HG03521 (cell line): ENCODE data around the gene PET100.

Experiments used
- ATAC-seq: cut with Tn5 transposase; IDR thresholded peaks from one replicate; pipeline ENCODE4 v1.9.1; 2021; ENCODE audit warnings: mild to moderate bottlenecking, moderate library complexity; ENCODE audit not compliant: unreplicated experiment

The PET100 gene

DNA sequence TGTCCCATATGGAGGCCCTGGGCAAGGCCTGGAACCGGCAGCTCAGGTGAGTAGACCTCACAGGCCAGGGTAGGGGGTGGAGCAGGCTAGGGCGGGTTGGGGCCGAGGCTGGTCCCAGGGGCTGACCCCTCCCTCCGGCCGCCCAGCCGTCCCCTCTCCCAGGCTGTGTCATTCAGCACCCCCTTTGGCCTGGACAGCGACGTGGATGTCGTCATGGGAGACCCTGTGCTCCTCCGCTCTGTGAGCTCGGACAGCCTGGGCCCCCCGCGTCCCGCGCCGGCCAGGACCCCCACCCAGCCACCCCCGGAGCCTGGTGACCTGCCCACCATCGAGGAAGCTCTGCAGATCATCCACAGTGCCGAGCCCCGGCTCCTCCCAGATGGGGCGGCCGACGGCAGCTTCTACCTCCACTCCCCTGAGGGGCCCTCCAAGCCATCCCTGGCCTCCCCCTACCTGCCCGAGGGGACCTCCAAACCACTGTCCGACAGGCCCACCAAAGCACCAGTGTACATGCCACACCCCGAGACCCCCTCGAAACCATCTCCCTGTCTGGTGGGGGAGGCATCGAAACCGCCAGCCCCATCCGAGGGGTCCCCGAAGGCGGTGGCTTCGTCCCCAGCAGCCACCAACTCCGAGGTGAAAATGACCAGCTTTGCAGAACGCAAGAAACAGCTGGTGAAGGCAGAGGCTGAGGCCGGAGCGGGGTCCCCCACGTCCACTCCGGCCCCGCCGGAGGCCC lies 17.9 kb upstream of the PET100 start:
- ATAC-seq, result no peak

- no peak for ATAC-seq
Observed at GRCh38 chr19:7612282-7613274, 17.0 kb upstream of the PET100 start.

- no peak for ATAC-seq
Observed at GRCh38 chr19:7614859-7615741, 14.5 kb upstream of the PET100 start.

DNA sequence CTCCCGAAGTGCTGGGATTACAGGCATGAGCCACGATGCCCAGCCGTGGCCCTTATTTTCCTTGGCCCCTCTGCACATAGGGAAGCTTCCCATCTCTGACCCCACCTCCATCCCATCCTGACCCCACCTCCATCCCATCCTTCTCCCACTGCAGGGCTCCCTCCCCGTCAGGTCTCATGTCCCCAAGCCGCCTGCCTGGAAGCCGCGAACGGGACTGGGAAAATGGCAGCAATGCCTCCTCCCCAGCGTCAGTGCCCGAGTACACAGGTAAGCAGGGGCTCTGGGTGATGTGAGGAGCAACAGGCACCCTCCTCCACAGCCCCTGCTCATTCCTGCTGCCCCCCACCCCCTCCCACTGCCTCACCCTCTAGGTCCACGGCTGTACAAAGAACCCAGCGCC lies 12.4 kb upstream of the PET100 start:
- no peak for ATAC-seq

DNA sequence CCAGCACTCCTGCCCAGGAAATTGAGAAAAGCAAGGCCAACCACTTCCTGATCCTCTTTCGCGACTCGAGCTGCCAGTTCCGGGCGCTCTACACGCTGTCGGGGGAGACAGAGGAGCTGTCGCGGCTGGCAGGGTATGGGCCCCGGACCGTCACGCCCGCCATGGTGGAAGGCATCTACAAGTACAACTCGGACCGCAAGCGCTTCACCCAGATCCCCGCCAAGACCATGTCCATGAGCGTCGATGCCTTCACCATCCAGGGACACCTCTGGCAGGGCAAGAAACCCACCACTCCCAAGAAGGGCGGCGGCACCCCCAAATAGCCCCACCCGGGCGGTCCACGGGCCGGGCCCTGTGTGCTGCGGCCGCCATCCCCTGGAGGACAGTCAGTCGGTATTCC lies 11.9 kb upstream of the PET100 start:
- no peak for ATAC-seq

DNA sequence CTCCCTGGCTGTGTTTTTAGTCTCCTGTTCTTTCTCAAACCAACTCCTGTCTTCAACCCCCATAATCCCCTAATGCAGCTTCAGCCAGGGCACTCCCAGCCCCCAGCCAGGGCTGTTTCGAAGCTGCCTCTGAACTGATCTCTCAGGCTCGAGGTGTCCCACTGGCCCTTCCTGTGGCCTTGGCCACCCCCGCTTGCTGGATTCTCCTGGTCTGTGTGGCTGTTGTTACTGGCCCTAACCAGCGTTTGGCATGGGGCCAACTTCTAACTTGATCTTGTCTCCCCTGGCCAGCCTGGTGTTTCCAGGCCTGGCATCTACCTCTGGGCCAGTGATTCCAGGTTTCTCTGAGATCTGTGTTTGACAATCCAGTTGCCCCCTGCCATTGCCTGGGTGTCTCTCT lies 11.2 kb upstream of the PET100 start:
- no peak for ATAC-seq

- ATAC-seq, result no peak
Observed at GRCh38 chr19:7618771-7619510, 10.7 kb upstream of the PET100 start.

DNA sequence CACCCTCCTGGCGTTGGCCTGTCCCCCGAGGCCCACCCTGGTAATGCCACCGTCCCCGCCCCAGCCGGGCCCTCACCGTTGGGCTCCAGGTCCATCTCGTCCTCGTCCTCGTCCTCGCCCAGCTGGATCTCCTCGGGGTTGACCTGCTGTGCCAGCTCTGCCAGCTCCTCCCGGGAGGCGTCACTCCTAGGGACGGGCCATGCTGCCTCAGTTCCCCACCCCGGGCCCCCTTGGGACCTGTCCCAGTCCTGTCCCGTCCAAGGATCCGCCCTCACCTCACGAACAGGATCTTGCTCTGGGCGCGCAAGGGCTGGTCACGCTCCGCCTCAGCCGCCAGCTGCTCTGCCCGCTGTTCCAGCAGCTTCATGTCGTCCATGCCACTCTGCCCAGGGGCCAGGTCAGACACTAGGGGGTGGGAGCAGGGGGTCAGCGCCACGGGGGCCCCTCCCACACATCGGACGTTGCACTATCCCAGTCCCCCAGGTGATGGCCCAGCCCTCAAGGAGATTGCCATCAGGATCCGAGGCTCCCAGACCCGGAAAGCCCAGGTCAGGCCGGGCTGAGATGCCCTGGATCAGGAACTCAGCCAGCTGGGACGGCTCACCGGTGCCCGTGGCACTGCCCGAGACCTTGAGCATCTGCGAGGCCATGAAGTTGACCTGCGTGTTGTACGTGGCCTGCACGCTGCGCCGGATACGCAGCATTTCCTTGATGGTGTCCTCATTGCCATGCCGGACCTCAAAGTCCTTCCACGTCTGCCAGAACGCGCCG lies 9.7 kb upstream of the PET100 start:
- ATAC-seq, result no peak

- no peak for ATAC-seq
Observed at GRCh38 chr19:7620442-7621412, 8.9 kb upstream of the PET100 start.

DNA sequence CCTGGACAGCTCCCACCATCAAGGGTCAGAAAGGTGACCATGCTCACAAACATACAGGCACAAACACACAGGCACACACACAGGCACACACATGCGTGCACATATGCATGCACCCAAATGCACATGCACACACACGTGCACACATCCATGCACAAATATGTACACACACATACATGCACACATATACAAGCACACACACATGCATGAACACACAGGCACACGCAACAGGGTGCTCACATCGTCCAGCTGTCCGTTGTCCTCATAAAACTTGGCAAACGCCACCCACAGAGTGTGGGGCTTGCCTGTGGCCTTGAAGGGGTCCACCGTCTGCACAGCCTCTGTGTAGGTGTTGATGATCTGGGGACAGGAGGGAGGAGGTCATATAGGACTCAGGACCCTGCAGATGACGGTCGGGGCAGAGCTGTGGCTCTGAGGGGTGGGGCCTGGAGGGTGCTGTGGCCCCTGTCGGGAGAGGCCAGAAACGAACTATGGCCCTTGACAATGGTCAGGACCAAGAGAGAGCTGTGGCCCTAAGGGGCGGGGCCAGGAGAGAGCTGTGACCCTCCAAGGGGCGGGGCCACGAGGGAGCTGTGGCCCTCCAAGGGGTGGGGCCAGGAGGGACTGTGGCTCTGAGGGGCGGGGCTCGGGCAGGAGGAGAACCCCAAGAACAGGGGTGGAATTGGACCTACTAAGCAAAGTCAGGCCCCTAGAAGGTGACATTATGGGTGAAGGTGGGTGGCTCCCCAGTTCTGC lies 6.5 kb upstream of the PET100 start:
- ATAC-seq, result no peak

GRCh38 chr19:7623725-7624603 lies 5.6 kb upstream of the PET100 start:
- ATAC-seq, result no peak

- ATAC-seq, result no peak
Observed at GRCh38 chr19:7624810-7625209, 4.8 kb upstream of the PET100 start.

- no peak for ATAC-seq
Observed at GRCh38 chr19:7625763-7626372, 3.7 kb upstream of the PET100 start.

GRCh38 chr19:7627166-7627565 lies 2.4 kb upstream of the PET100 start:
- ATAC-seq, result no peak

DNA sequence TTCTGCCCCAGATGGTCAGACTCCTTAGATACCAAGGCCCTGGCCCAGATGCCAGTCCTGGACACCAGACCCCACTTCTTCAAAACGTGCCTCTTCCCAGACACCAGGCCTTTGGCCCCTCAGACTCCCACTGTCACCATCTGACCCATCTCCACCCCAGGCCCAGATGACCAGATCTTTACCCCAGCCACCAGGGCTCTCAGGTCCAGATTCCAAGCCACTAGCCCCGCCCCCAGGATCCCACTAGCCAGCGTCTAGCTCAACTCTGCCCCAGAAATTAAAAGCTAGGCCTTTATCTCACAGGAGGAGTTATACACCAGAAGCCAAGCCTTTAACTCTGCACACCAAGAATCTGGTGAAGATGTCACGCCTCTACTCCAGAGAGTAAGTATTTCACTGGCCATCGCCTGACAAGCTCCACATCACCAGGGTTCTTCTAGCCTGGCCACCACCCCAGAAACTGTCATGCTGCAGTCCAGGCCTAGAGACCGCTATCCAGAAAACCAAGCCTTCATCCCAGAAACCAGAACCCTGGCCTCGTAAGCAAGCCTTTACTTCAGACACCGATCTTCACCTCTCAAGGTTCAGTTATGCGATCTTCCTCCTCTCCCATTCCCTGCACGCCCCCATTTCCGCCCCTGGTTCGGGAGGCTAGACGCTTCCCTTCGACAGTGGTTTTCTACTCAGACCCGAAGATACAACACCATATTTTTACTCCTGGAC lies 843 bp upstream of the PET100 start:
- ATAC-seq, result no peak

DNA sequence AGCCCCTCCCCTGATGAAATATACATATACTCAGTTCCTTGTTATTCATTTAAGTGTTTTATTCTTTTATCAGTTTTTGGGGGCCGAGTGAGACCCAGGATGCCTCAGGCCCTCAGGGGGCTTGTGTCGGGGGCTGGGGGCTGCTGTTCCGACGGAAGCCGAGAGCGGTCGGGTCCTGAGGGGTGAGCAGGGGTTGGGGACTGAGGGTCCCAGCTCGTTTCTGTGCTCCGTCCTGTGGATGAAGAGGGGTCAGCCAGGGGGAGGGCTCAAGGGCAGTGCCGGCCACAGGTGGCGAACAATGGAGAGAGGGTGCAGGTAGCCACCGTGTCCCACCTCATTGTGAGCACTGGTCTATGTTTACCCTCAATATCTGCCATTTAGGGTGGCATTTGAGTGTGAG lies 2.0 kb downstream of the PET100 start:
- no peak for ATAC-seq
